ENCODE data around the gene SPSB1. TPM values are rescaled to one million over a fixed set of nuclear protein-coding genes. Genes with fewer than 3 reads are reported as not detected.
A peak's percentile ranks its signal among the peaks of the same experiment; 100 is the strongest.

SPSB1 gene
- total RNA-seq, 8 experiments from 2014 or later, result 1.3 to 30.4 (median 3.9) TPM

GRCh38 chr1:9319789-9320519, 27.3 kb downstream of the SPSB1 start:
- no peak for ATAC-seq (replicated peaks in 6 of 8)
- 54 to 100% (median 70%) methylated on average over 1 to 12 of the region's 21 CpGs; no CpG with 5 or more reads in 4 of the 10 experiments for WGBS, 10 experiments
- Histone ChIP-seq H3K27ac (peak overlapping the region in 1 of 2 donors; percentile 35), H3K4me1 (replicated peaks in 1 of 2) (peaks cover 31 to 37% of the 10 kb centered on the region in 2 donors), H3K4me3 (no peak overlapping the region)
- in situ Hi-C loops (cut with MboI; ENCODE audit: low pct_unique_long_range_greater_than_20kb in 2 of 9, low sequenced_read_pairs in 9 of 9, unreplicated experiment in 9 of 9), result no loop called here

GRCh38 chr1:9320520-9321479, 28.1 kb downstream of the SPSB1 start:
- peaks cover 31 to 37% of the 10 kb centered on the region in 2 donors for H3K4me1 ChIP-seq (replicated peaks in 1 of 2)
- H3K4me3 ChIP-seq, result no peak overlapping the region
- peak in 5 of 8 experiments; percentile 1 to 25 (median 11) for ATAC-seq (replicated peaks in 6 of 8)
- in situ Hi-C loops (cut with MboI; ENCODE audit: low pct_unique_long_range_greater_than_20kb in 2 of 9, low sequenced_read_pairs in 9 of 9, unreplicated experiment in 9 of 9), result no loop called here
- WGBS, 10 experiments, result 41 to 86% (median 65%) methylated on average over 1 to 26 of the region's 31 CpGs
- peak overlapping the region in 1 of 2 donors; percentile 35 for H3K27ac ChIP-seq

GRCh38 chr1:9321480-9321849, 28.8 kb downstream of the SPSB1 start:
- peak in 7 of 8 experiments; percentile 30 to 77 (median 58) for ATAC-seq (replicated peaks in 6 of 8)
- in situ Hi-C loops (cut with MboI; ENCODE audit: low pct_unique_long_range_greater_than_20kb in 2 of 9, low sequenced_read_pairs in 9 of 9, unreplicated experiment in 9 of 9), result no loop called here
- H3K27ac ChIP-seq, result peak overlapping the region in 1 of 2 donors; percentile 1
- H3K4me3 ChIP-seq, result no peak overlapping the region
- 7 to 73% (median 59%) methylated on average over 1 to 11 of the region's 11 CpGs; no CpG with 5 or more reads in 2 of the 10 experiments for WGBS, 10 experiments
- peaks cover 31 to 37% of the 10 kb centered on the region in 2 donors for H3K4me1 ChIP-seq (replicated peaks in 1 of 2)

DNA sequence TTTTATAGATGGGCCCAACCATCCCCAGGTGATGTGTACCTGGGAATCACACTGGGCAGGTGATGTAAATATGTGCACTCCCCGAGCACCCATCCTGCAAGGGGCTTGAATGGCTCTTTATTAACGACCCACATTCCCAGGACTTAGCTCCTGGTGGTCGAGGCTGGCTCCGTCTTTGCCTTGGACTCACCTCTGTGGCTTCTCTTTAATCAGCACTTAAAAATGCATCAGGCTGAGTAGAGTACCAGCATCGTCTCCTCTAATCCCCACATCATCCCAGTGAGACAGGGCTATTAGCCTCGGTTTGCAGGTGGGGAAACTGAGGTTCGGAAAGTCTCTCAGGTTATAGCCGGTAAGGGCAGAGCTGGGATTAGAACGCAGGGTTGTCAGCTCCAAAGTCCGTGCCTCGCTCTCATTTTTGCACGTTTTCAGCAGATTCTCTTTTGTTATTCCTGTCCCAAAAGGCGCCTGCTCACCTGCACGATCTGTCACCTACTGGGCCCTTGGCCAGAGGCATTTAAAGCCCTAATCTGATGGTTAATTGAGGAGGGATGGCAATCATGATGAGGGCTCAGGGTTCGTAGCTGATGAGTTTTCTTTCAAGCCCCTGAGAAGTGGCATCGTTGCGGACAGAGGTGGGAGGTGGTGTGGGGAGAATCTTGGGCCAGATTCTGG, 29.4 kb downstream of the SPSB1 start:
- 67 to 94% (median 85%) methylated on average over 1 to 17 of the region's 17 CpGs; no CpG with 5 or more reads in 2 of the 10 experiments for WGBS, 10 experiments
- in situ Hi-C loops (cut with MboI; ENCODE audit: low pct_unique_long_range_greater_than_20kb in 2 of 9, low sequenced_read_pairs in 9 of 9, unreplicated experiment in 9 of 9), result no loop called here
- Histone ChIP-seq H3K27ac (peak overlapping the region in 1 of 2 donors; percentile 80), H3K4me3 (no peak overlapping the region), H3K4me1 (replicated peaks in 1 of 2) (peaks cover 31 to 37% of the 10 kb centered on the region in 2 donors)
- ATAC-seq (replicated peaks in 6 of 8), result no peak

- peaks cover 31 to 37% of the 10 kb centered on the region in 2 donors for H3K4me1 ChIP-seq (replicated peaks in 1 of 2)
- H3K4me3 ChIP-seq, result no peak overlapping the region
- H3K27ac ChIP-seq, result peak overlapping the region in 1 of 2 donors; percentile 80
- in situ Hi-C loops (cut with MboI; ENCODE audit: low pct_unique_long_range_greater_than_20kb in 2 of 9, low sequenced_read_pairs in 9 of 9, unreplicated experiment in 9 of 9), result no loop called here
- 56 to 100% (median 70%) methylated on average over 1 to 6 of the region's 27 CpGs; no CpG with 5 or more reads in 5 of the 10 experiments for WGBS, 10 experiments
- ATAC-seq (replicated peaks in 6 of 8), result peak in 5 of 8 experiments; percentile 70 to 83 (median 82)
Observed at GRCh38 chr1:9322661-9323244, 30.1 kb downstream of the SPSB1 start.

DNA sequence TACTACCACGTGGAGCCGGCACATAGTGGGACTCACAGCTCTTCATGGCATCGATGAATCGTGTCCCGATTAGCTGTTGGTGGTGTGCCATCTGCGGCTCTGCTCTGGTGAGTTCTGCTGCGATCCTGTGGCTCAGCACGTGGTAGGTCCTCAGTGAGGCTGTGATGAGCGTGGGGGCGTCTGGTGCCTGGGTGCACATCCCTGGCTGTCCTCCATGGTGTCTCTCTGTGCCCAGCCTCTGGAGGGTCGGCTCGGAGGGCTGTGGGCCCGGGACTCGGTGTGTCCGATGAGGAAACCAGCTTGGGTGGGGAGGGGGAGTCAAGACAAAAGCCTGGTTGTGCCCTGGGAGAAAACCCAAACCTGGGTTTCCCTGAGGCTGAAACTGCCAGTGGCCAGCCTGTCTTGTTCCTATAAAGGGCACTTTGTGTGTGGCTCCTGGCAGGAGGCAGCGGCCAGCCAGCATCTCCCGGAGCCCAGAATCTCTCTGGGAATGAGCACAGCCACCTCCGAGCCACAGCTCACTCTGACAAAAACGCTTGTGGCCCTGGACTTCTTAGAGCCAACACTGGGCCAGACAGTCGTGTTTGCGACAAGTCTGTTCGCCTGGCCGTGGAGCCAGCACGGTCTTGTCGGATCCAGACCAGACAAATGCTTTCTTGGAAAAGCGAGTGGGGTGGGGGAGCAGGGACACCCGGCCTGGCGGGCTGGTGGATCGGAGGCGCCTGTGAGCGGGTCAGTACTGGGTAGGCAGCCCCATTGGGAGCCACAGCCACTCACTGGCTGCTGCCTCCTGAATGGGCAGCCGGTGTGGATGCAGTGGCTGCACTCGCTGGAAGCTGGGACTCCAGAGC, 31.8 kb downstream of the SPSB1 start:
- no peak overlapping the region for H3K27ac ChIP-seq
- peak in 3 of 8 experiments; percentile 1 to 4 (median 2) for ATAC-seq (replicated peaks in 6 of 8)
- no peak overlapping the region for H3K4me3 ChIP-seq
- WGBS, 10 experiments, result 72 to 100% (median 86%) methylated on average over 2 to 21 of the region's 33 CpGs; no CpG with 5 or more reads in 4 of the 10 experiments
- in situ Hi-C loops (cut with MboI; ENCODE audit: low pct_unique_long_range_greater_than_20kb in 2 of 9, low sequenced_read_pairs in 9 of 9, unreplicated experiment in 9 of 9), result no loop called here
- peaks cover 31 to 37% of the 10 kb centered on the region in 2 donors for H3K4me1 ChIP-seq (replicated peaks in 1 of 2)

DNA sequence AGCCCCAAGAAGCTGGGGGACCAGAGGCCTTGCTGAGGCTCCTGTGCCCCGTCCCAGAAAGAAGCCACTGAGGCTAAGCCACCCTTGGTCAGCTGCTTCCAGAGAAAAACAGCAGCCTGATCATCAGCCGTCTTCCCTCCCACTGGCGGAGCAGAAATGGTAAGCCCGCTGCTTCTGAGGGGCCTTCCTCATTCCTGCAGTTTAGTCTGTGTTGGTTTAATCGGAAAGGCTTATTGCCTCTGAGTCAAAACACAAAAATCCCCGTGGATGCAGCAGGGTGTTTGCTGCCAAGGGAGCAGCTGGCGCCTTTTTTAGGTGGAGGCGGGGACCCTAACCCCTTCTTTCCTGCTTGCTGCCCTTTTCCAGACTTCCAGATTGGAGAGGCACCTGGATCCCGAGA, 33.9 kb downstream of the SPSB1 start:
- 0 to 78% (median 54%) methylated on average over 1 to 9 of the region's 9 CpGs; no CpG with 5 or more reads in 4 of the 10 experiments for WGBS, 10 experiments

GRCh38 chr1:9328201-9328600, 35.5 kb downstream of the SPSB1 start:
- Histone ChIP-seq H3K4me3 (no peak overlapping the region), H3K4me1 (replicated peaks in 1 of 2) (peaks cover 0 to 4% of the 10 kb centered on the region in 2 donors), H3K27ac (no peak overlapping the region)
- in situ Hi-C loops (cut with MboI; ENCODE audit: low pct_unique_long_range_greater_than_20kb in 2 of 9, low sequenced_read_pairs in 9 of 9, unreplicated experiment in 9 of 9), result no loop called here
- WGBS, 10 experiments, result 88 to 100% (median 92%) methylated on average over 1 to 9 of the region's 9 CpGs; no CpG with 5 or more reads in 3 of the 10 experiments
- no peak for ATAC-seq (replicated peaks in 6 of 8)

More for the DNA sequence above, 33.9 kb downstream of the SPSB1 start:
- Histone ChIP-seq H3K4me1 (replicated peaks in 1 of 2) (peaks cover 16 to 20% of the 10 kb centered on the region in 2 donors), H3K4me3 (no peak overlapping the region), H3K27ac (no peak overlapping the region)
- in situ Hi-C loops (cut with MboI; ENCODE audit: low pct_unique_long_range_greater_than_20kb in 2 of 9, low sequenced_read_pairs in 9 of 9, unreplicated experiment in 9 of 9), result no loop called here
- ATAC-seq (replicated peaks in 6 of 8), result peak in 1 of 8 experiments; percentile 23

DNA sequence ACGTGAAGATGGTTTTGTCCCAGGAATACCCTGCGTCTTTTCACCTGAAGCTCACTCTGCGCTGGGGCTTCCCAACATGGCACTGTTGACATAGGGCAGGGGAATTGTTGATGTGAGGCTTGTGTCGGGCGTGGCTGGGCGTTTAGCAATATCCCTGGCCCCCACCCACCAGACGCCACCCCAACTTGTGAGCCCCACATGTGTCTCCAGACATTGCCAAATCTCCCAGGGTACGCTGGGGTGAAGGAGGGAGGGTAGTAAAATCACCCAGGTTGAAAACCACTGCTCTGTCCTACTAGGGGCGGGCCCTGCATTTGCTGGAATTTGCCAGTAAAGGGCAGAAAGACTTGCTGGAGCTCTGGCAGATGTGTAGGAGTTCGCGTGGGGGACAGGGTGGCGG, 36.0 kb downstream of the SPSB1 start:
- H3K27ac ChIP-seq, result no peak overlapping the region
- in situ Hi-C loops (cut with MboI; ENCODE audit: low pct_unique_long_range_greater_than_20kb in 2 of 9, low sequenced_read_pairs in 9 of 9, unreplicated experiment in 9 of 9), result no loop called here
- ATAC-seq (replicated peaks in 6 of 8), result peak in 2 of 8 experiments; percentile 16 to 62
- WGBS, 10 experiments, result 82 to 100% (median 94%) methylated on average over 1 to 8 of the region's 12 CpGs; no CpG with 5 or more reads in 5 of the 10 experiments
- peaks cover 0 to 3% of the 10 kb centered on the region in 2 donors for H3K4me1 ChIP-seq (replicated peaks in 1 of 2)
- no peak overlapping the region for H3K4me3 ChIP-seq

DNA sequence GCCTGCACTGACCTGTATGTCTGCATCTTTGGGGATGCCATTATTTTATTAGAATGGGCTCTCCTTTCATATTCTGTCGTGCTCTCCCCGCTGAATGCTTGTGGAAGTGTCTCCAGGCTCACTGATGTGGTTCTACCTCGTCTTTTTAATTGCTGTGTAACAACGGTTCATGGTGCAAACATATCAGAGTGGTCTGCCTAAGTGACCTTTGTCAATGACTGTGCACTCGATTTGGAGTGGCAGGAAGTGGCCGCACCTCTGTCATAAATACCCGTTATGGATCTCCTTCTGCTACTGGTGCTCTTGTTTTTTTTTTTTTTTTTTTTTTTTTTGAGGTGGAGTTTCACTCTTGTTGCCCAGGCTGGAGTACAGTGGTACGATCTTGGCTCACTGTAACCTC, 38.3 kb downstream of the SPSB1 start:
- no peak for ATAC-seq (replicated peaks in 6 of 8)
- Histone ChIP-seq H3K4me3 (no peak overlapping the region), H3K4me1 (replicated peaks in 1 of 2) (no peaks in the 10 kb centered on the region), H3K27ac (no peak overlapping the region)
- WGBS, 10 experiments, result 78 to 100% (median 88%) methylated on average over 1 to 8 of the region's 8 CpGs; no CpG with 5 or more reads in 1 of the 10 experiments
- in situ Hi-C loops (cut with MboI; ENCODE audit: low pct_unique_long_range_greater_than_20kb in 2 of 9, low sequenced_read_pairs in 9 of 9, unreplicated experiment in 9 of 9), result no loop called here

GRCh38 chr1:9331558-9332346, 39.1 kb downstream of the SPSB1 start:
- WGBS, 10 experiments, result 44 to 100% (median 75%) methylated on average over 2 to 13 of the region's 13 CpGs
- Histone ChIP-seq H3K4me1 (replicated peaks in 1 of 2) (no peaks in the 10 kb centered on the region), H3K27ac (no peak overlapping the region), H3K4me3 (no peak overlapping the region)
- ATAC-seq (replicated peaks in 6 of 8), result no peak
- in situ Hi-C loops (cut with MboI; ENCODE audit: low pct_unique_long_range_greater_than_20kb in 2 of 9, low sequenced_read_pairs in 9 of 9, unreplicated experiment in 9 of 9), result no loop called here

Measured in motor neuron (in vitro differentiated cells).